Testis (tissue), 3 donors: ENCODE results near the gene KRTAP12-4. TPM values are rescaled to one million over a fixed set of nuclear protein-coding genes. Genes with fewer than 3 reads are reported as not detected.

Experiments used
- DNase-seq: peaks from one replicate; pipeline ENCODE4 v3.0.0-alpha.2; 2019
- H3K27ac ChIP-seq, 2 donors: fragments of 200-600 bp; sonication (generic); one replicate each; pipeline ENCODE4 v1.5.1; 2019
- H3K27me3 ChIP-seq: fragments of 200-600 bp; sonication (generic); one replicate; pipeline ENCODE4 v1.5.1; 2019
- H3K36me3 ChIP-seq: fragments of 200-600 bp; sonication (generic); one replicate; pipeline ENCODE4 v1.5.1; 2017; ENCODE audit warnings: low read depth; ENCODE audit errors: missing control alignments
- H3K4me1 ChIP-seq: fragments of 200-600 bp; sonication (generic); one replicate; pipeline ENCODE4 v1.5.1; 2019
- H3K4me3 ChIP-seq, 2 donors: fragments of 200-600 bp; sonication (generic); one replicate each; pipeline ENCODE4 v1.5.1; 2017 to 2019
- H3K9me3 ChIP-seq: fragments of 200-600 bp; sonication (generic); one replicate; pipeline ENCODE4 v1.5.1; 2017
- CTCF ChIP-seq, 3 experiments: fragments of 450-650 bp in 2 of 3; fragments of 200-600 bp in 1 of 3; sonication (generic) in 1 of 3; IDR thresholded peaks; one replicate each; pipeline ENCODE4 v1.5.1; 2016 to 2019; ENCODE audit warnings: antibody characterized with exemption in 3 of 3, mild to moderate bottlenecking in 2 of 3, moderate library complexity in 1 of 3
- POLR2A ChIP-seq: fragments of 450-650 bp; IDR thresholded peaks from one replicate; pipeline ENCODE4 v1.6.1; 2017; ENCODE audit warnings: antibody characterized with exemption, mild to moderate bottlenecking, moderate library complexity
- WGBS, 2 donors: methylation state at CpG; one replicate each; pipeline ENCODE4 v1.1.5; 2018; 5-methylcytosine and 5-hydroxymethylcytosine counted together
- intact Hi-C: fragments of 100-400 bp; cut with DNase I; formaldehyde crosslinking; loops from one replicate; pipeline ENCODE4 v1.15.1; 2023; ENCODE audit warnings: low total_unique reads
- polyA plus RNA-seq: library from polyadenylated mRNA; stranded (reverse); fragments of 350-450 nt; fragmentation: Illumina TruSeq; extraction: RNeasy Lipid Tissue Mini Kit (QIAGEN cat#74804); gene quantifications from one replicate; pipeline ENCODE4 v1.2.3, GENCODE V29; 2014; ENCODE audit warnings: low read depth, low replicate concordance; ENCODE audit not compliant: insufficient read depth
- total RNA-seq, 2 donors: library from RNA; depleted of rRNA; stranded (reverse); fragments of >200 nt; gene quantifications; one replicate each; pipeline ENCODE4 v1.2.3, GENCODE V29; 2016

The KRTAP12-4 gene
- total and polyA plus RNA-seq, 3 donors from 2014 or later, result not detected

- Histone ChIP-seq H3K27me3 (no peaks in the 10 kb centered on the region), H3K27ac (no peak overlapping the region), H3K4me3 (no peak overlapping the region), H3K9me3 (no peaks in the 10 kb centered on the region), H3K36me3 (no peaks in the 10 kb centered on the region), H3K4me1 (no peaks in the 10 kb centered on the region)
- TF ChIP-seq POLR2A (no peak), CTCF (IDR thresholded peaks at IDR 0.05) (no peak)
- DNase-seq, result peak; percentile 5
- intact Hi-C loops, result no loop called here
- WGBS, 2 donors, result 36 to 73% methylated on average over 11 to 12 of the region's 12 CpGs
Observed at GRCh38 chr21:44701541-44701940, 47.1 kb upstream of the KRTAP12-4 start.

- no peak for DNase-seq
- Histone ChIP-seq H3K9me3 (no peaks in the 10 kb centered on the region), H3K4me1 (no peaks in the 10 kb centered on the region), H3K27ac (no peak overlapping the region), H3K27me3 (no peaks in the 10 kb centered on the region), H3K36me3 (no peaks in the 10 kb centered on the region), H3K4me3 (no peak overlapping the region)
- WGBS, 2 donors, result 77 to 78% methylated on average over 14 of the region's 14 CpGs
- no peak for TF ChIP-seq CTCF (IDR thresholded peaks at IDR 0.05)
- TF ChIP-seq POLR2A, result no peak
- intact Hi-C loops, result no loop called here
Observed at GRCh38 chr21:44701023-44701400, 46.6 kb upstream of the KRTAP12-4 start.

- Histone ChIP-seq H3K27me3 (no peaks in the 10 kb centered on the region), H3K36me3 (no peaks in the 10 kb centered on the region), H3K4me3 (no peak overlapping the region), H3K9me3 (no peaks in the 10 kb centered on the region), H3K4me1 (no peaks in the 10 kb centered on the region), H3K27ac (no peak overlapping the region)
- peak; percentile 4 for DNase-seq
- intact Hi-C loops, result no loop called here
- whole genome bisulfite sequencing, 2 donors, result 55 to 59% methylated on average over 13 to 21 of the region's 21 CpGs
- TF ChIP-seq CTCF (IDR thresholded peaks at IDR 0.05) (no peak), POLR2A (no peak)
Observed at GRCh38 chr21:44700101-44701022, 45.9 kb upstream of the KRTAP12-4 start.

- 52 to 53% methylated on average over 17 of the region's 17 CpGs for WGBS, 2 donors
- intact Hi-C loops, result no loop called here
- Histone ChIP-seq H3K36me3 (no peaks in the 10 kb centered on the region), H3K4me3 (no peak overlapping the region), H3K27me3 (no peaks in the 10 kb centered on the region), H3K4me1 (no peaks in the 10 kb centered on the region), H3K27ac (no peak overlapping the region), H3K9me3 (no peaks in the 10 kb centered on the region)
- TF ChIP-seq POLR2A, result no peak
- no peak for TF ChIP-seq CTCF (IDR thresholded peaks at IDR 0.05)
- peak; percentile 7 for DNase-seq
Observed at GRCh38 chr21:44699502-44700001, 45.1 kb upstream of the KRTAP12-4 start.
